Activated CD4-positive, alpha-beta T cell treated with anti-CD3 and anti-CD28 coated beads for 4 hours (primary cell): ENCODE results near the gene CFAP54.
"Not testable (repeated sequence)": the region's sequence is repeated elsewhere in the genome, so short reads cannot be mapped to it uniquely, and the experiment has no call there.

Experiments used
- DNase-seq, 2 donors: peaks; one replicate each; pipeline ENCODE4 v3.0.0-alpha.2; 2020

Gene CFAP54

GRCh38 chr12:96473394-96474093 is 15.8 kb upstream of the CFAP54 start:
- no peak for DNase-seq

GRCh38 chr12:96474206-96474605 is 15.2 kb upstream of the CFAP54 start:
- DNase-seq = no peak

- no peak for DNase-seq
These were observed 11.4 kb upstream of the CFAP54 start for GRCh38 chr12:96478011-96478410.

- no peak for DNase-seq
These were observed 7.3 kb upstream of the CFAP54 start for GRCh38 chr12:96482086-96482485.

GRCh38 chr12:96483116-96483515 is 6.3 kb upstream of the CFAP54 start:
- DNase-seq = no peak

- no peak for DNase-seq
These were observed 2.4 kb upstream of the CFAP54 start for GRCh38 chr12:96486751-96487613.

- no peak for DNase-seq
These were observed 1.7 kb upstream of the CFAP54 start for GRCh38 chr12:96487634-96488033.

- DNase-seq = no peak
These were observed 3.7 kb downstream of the CFAP54 start for GRCh38 chr12:96493106-96493505.

- not testable (repeated sequence) for DNase-seq
These were observed 4.8 kb downstream of the CFAP54 start for GRCh38 chr12:96494154-96494553.

GRCh38 chr12:96495155-96495554 is 5.8 kb downstream of the CFAP54 start:
- no peak for DNase-seq

- DNase-seq = no peak
These were observed 6.6 kb downstream of the CFAP54 start for GRCh38 chr12:96495841-96496545.

- no peak for DNase-seq
These were observed 7.6 kb downstream of the CFAP54 start for GRCh38 chr12:96496944-96497343.

GRCh38 chr12:96497855-96498254 is 8.5 kb downstream of the CFAP54 start:
- DNase-seq = no peak

GRCh38 chr12:96500693-96501092 is 11.3 kb downstream of the CFAP54 start:
- DNase-seq = no peak

GRCh38 chr12:96501133-96501761 is 11.9 kb downstream of the CFAP54 start:
- DNase-seq = peak; percentile 20 to 34

- no peak for DNase-seq
These were observed 12.5 kb downstream of the CFAP54 start for GRCh38 chr12:96501908-96502307.

- no peak for DNase-seq
These were observed 13.1 kb downstream of the CFAP54 start for GRCh38 chr12:96502477-96502876.

GRCh38 chr12:96502949-96503532 is 13.7 kb downstream of the CFAP54 start:
- no peak for DNase-seq

GRCh38 chr12:96503976-96504375 is 14.6 kb downstream of the CFAP54 start:
- no peak for DNase-seq

GRCh38 chr12:96506776-96507175 is 17.4 kb downstream of the CFAP54 start:
- no peak for DNase-seq

- DNase-seq = no peak
These were observed 21.0 kb downstream of the CFAP54 start for GRCh38 chr12:96510306-96510764.

- DNase-seq = no peak
These were observed 23.8 kb downstream of the CFAP54 start for GRCh38 chr12:96513166-96513565.

- DNase-seq = no peak
These were observed 24.3 kb downstream of the CFAP54 start for GRCh38 chr12:96513681-96514080.
